Osteoblast (primary cell): ENCODE data around the gene CIROP. TPM values are rescaled to one million over a fixed set of nuclear protein-coding genes. Genes with fewer than 3 reads are reported as not detected.

Source experiments
- DNase-seq: peaks from one replicate; pipeline ENCODE4 v3.0.0; 2011; ENCODE audit warnings: low spot score, mixed read lengths; ENCODE audit not compliant: insufficient read length; ENCODE audit errors: missing footprints
- H2AFZ ChIP-seq: 2 replicates; pipeline ENCODE4 v1.6.0; 2011; ENCODE audit warnings: mild to moderate bottlenecking, low read length
- H3K27ac ChIP-seq: 2 replicates; pipeline ENCODE4 v1.5.1; 2011; ENCODE audit warnings: mild to moderate bottlenecking, low read depth, low read length, moderate library complexity
- H3K27me3 ChIP-seq: 2 replicates; pipeline ENCODE4 v1.6.0; 2012; ENCODE audit warnings: mild to moderate bottlenecking, control low read depth, inconsistent platforms, low read length, moderate library complexity; ENCODE audit not compliant: insufficient read depth
- H3K36me3 ChIP-seq: 2 replicates; pipeline ENCODE4 v1.5.1; 2011; ENCODE audit warnings: mild to moderate bottlenecking, low read length, control low read depth, moderate library complexity; ENCODE audit not compliant: insufficient read depth
- H3K4me1 ChIP-seq: 2 replicates; pipeline ENCODE4 v1.5.1; 2011; ENCODE audit warnings: mild to moderate bottlenecking, low read length, control low read depth, moderate library complexity; ENCODE audit not compliant: insufficient read depth
- H3K4me2 ChIP-seq: 2 replicates; pipeline ENCODE4 v1.6.0; 2011; ENCODE audit warnings: mild to moderate bottlenecking, low read length; ENCODE audit not compliant: insufficient read depth
- H3K4me3 ChIP-seq: fragments of 200-600 bp; sonication (generic); 3 replicates; pipeline ENCODE4 v1.5.1; 2012; ENCODE audit warnings: mild to moderate bottlenecking, low read length, inconsistent platforms; ENCODE audit not compliant: insufficient read depth
- H3K79me2 ChIP-seq: 2 replicates; pipeline ENCODE4 v1.6.0; 2012; ENCODE audit warnings: mild to moderate bottlenecking, low read length, control low read depth, inconsistent platforms; ENCODE audit not compliant: insufficient read depth
- H3K9me3 ChIP-seq: 2 replicates; pipeline ENCODE4 v1.5.1; 2011; ENCODE audit warnings: low read depth, low read length, control low read depth
- H4K20me1 ChIP-seq: 2 replicates; pipeline ENCODE4 v1.6.0; 2012; ENCODE audit warnings: mild to moderate bottlenecking, low read length, control low read depth; ENCODE audit not compliant: insufficient read depth
- CTCF ChIP-seq: IDR thresholded peaks from 2 replicates; pipeline ENCODE4 v1.5.1; 2011; ENCODE audit warnings: mild to moderate bottlenecking, low read depth, low read length, moderate library complexity; ENCODE audit errors: extremely low read depth
- total RNA-seq: library from RNA; depleted of rRNA; stranded (reverse); fragments of >200 nt; gene quantifications from 2 replicates; pipeline ENCODE4 v1.2.3, GENCODE V29; 2012

Gene CIROP
- total RNA-seq, 1 donor, result not detected

- H3K79me2 ChIP-seq, result no peaks in the 10 kb centered on the region
- TF ChIP-seq CTCF, result no peak
- H3K4me2 ChIP-seq, result no peak overlapping the region
- H3K4me1 ChIP-seq, result peaks cover 17% of the 10 kb centered on the region
- H4K20me1 ChIP-seq, result no peaks in the 10 kb centered on the region
- no peaks in the 10 kb centered on the region for H3K9me3 ChIP-seq
- no peak for DNase-seq
- H3K4me3 ChIP-seq, result no peak overlapping the region
- H3K36me3 ChIP-seq, result no peaks in the 10 kb centered on the region
- H3K27ac ChIP-seq, result no peak overlapping the region
- no peak overlapping the region for H2AFZ ChIP-seq
- H3K27me3 ChIP-seq, result no peaks in the 10 kb centered on the region
These were observed 45.0 kb upstream of the CIROP start for GRCh38 chr14:23149745-23150144.

GRCh38 chr14:23148591-23149249, 43.9 kb upstream of the CIROP start:
- no peak overlapping the region for H3K4me2 ChIP-seq

GRCh38 chr14:23147676-23148075, 42.9 kb upstream of the CIROP start:
- no peak for DNase-seq
- no peak overlapping the region for H3K27ac ChIP-seq

More at GRCh38 chr14:23148591-23149249, 43.9 kb upstream of the CIROP start:
- peaks cover 6% of the 10 kb centered on the region for H3K4me1 ChIP-seq
- H4K20me1 ChIP-seq, result no peaks in the 10 kb centered on the region
- H3K36me3 ChIP-seq, result no peaks in the 10 kb centered on the region
- no peaks in the 10 kb centered on the region for H3K79me2 ChIP-seq
- H3K4me3 ChIP-seq, result no peak overlapping the region
- no peak for DNase-seq
- no peaks in the 10 kb centered on the region for H3K27me3 ChIP-seq
- no peak overlapping the region for H3K27ac ChIP-seq
- TF ChIP-seq CTCF, result no peak
- H3K9me3 ChIP-seq, result no peaks in the 10 kb centered on the region
- no peak overlapping the region for H2AFZ ChIP-seq

GRCh38 chr14:23146980-23147379, 42.2 kb upstream of the CIROP start:
- Histone ChIP-seq H2AFZ (no peak overlapping the region), H3K4me1 (peaks cover 6% of the 10 kb centered on the region), H3K4me2 (no peak overlapping the region), H3K79me2 (no peaks in the 10 kb centered on the region), H4K20me1 (no peaks in the 10 kb centered on the region), H3K9me3 (no peaks in the 10 kb centered on the region), H3K27me3 (peaks cover 6% of the 10 kb centered on the region), H3K27ac (no peak overlapping the region), H3K36me3 (no peaks in the 10 kb centered on the region), H3K4me3 (no peak overlapping the region)
- DNase-seq, result no peak
- TF ChIP-seq CTCF, result no peak

More at GRCh38 chr14:23147676-23148075, 42.9 kb upstream of the CIROP start:
- Histone ChIP-seq H3K4me1 (peaks cover 2% of the 10 kb centered on the region), H3K36me3 (no peaks in the 10 kb centered on the region), H3K4me3 (no peak overlapping the region), H3K27me3 (peaks cover 6% of the 10 kb centered on the region), H4K20me1 (no peaks in the 10 kb centered on the region), H3K9me3 (no peaks in the 10 kb centered on the region), H3K4me2 (no peak overlapping the region), H3K79me2 (no peaks in the 10 kb centered on the region), H2AFZ (no peak overlapping the region)
- no peak for TF ChIP-seq CTCF
